K562 (cell line): ENCODE measurements around the gene TET2. TPM values are rescaled to one million over a fixed set of nuclear protein-coding genes. Genes with fewer than 3 reads are reported as not detected.

Experiments used
- ADNP ChIP-seq: fragments of 200-800 bp; sonication (Bioruptor generic); IDR thresholded peaks from 2 replicates; pipeline ENCODE4 v1.6.1; 2016; ENCODE audit warnings: missing genetic modification characterization, missing compliant biosample characterization
- BACH1 ChIP-seq: fragments of 200-800 bp; sonication (Bioruptor generic); IDR thresholded peaks from 2 replicates; pipeline ENCODE4 v1.6.1; 2016; ENCODE audit warnings: missing genetic modification characterization, missing compliant biosample characterization
- CHD1 ChIP-seq: fragments of 200-600 bp; sonication (generic); IDR thresholded peaks from one replicate; pipeline ENCODE4 v1.6.1; 2012; ENCODE audit warnings: mild to moderate bottlenecking, moderate library complexity, low read length, inconsistent platforms
- HOMEZ ChIP-seq: fragments of 250-450 bp; sonication (Bioruptor Pico); IDR thresholded peaks from 2 replicates; pipeline ENCODE4 v1.4.0; 2020; ENCODE audit warnings: mild to moderate bottlenecking, moderate library complexity
- TOE1 ChIP-seq, 2 experiments: fragments of 450-650 bp in 1 of 2; sonication (generic) in 1 of 2; formaldehyde crosslinking in 1 of 2; IDR thresholded peaks; 2 replicates each; pipeline versions ENCODE4 v1.7.1 to v1.8.0; 2016 to 2022; ENCODE audit warnings: borderline replicate concordance in 2 of 2, mild to moderate bottlenecking in 2 of 2, antibody characterized with exemption in 1 of 2, inconsistent platforms in 1 of 2, low read depth in 1 of 2, missing genetic modification reagents in 1 of 2, moderate library complexity in 1 of 2
- ZNF407 ChIP-seq: fragments of 450-650 bp; IDR thresholded peaks from 2 replicates; pipeline ENCODE4 v1.6.1; 2016; ENCODE audit warnings: low read depth
- polyA plus RNA-seq, 8 experiments: library from polyadenylated mRNA; depleted of rRNA in 4 of 8; stranded (reverse) in 5 of 8; unstranded in 3 of 8; fragments of >200 nt; fragmentation: Nextera tagmentation in 2 of 8; fragmentation: Illumina TruSeq in 1 of 8; extraction: Ambion mirVana in 2 of 8; extraction: Trizol in 1 of 8; gene quantifications; 2 replicates each; pipeline versions ENCODE4 v1.2.1 to v1.2.3, GENCODE V29; 2011 to 2014; ENCODE audit warnings: inconsistent platforms in 1 of 8, missing spikeins in 1 of 8
- total RNA-seq, 7 experiments: library from RNA; depleted of rRNA in 6 of 7; stranded (reverse); fragments of >200 nt in 6 of 7; fragmentation: Illumina TruSeq in 2 of 7; extraction: Trizol in 2 of 7; gene quantifications; 2 replicates each; pipeline versions ENCODE4 v1.2.1 to v1.2.3, GENCODE V29; 2011 to 2021; ENCODE audit warnings: low replicate concordance in 1 of 7

Gene TET2
- total and polyA plus RNA-seq, 9 of the 15 experiments (the other 6 are each of a cell fraction or from before 2014, with no cell fraction given): 0.80 to 11.1 (median 4.9) TPM

- TF ChIP-seq ZNF407 (no peak), HOMEZ (no peak), BACH1 (tag) (no peak), ADNP (tag) (no peak), TOE1 (IDR thresholded peaks at IDR 0.05; ENCODE audit: borderline replicate concordance) (no peak), TOE1 (CRISPR knock-in tag; IDR thresholded peaks at IDR 0.05; ENCODE audit: borderline replicate concordance, low read depth) (no peak), CHD1 (no peak)
Measured at GRCh38 chr4:105150503-105150902, 3.8 kb downstream of the TET2 start (continued).
